DLD1 (cell line): ENCODE data around the gene KCNK10.
"Not testable (repeated sequence)": the region's sequence is repeated elsewhere in the genome, so short reads cannot be mapped to it uniquely, and the experiment has no call there.

Source experiments
- in situ Hi-C: cut with HindIII; loops from 2 replicates; pipeline ENCODE4 v1.10.0; 2017; ENCODE audit warnings: low sequenced_read_pairs

KCNK10 gene

GRCh38 chr14:88271205-88271604, 51.9 kb downstream of the KCNK10 start:
- in situ Hi-C loops, result no loop called here

GRCh38 chr14:88270776-88271175, 52.3 kb downstream of the KCNK10 start:
- in situ Hi-C loops, result no loop called here

GRCh38 chr14:88269806-88270420, 53.2 kb downstream of the KCNK10 start:
- in situ Hi-C loops, result no loop called here

GRCh38 chr14:88266474-88266873, 56.6 kb downstream of the KCNK10 start:
- in situ Hi-C loops, result no loop called here

GRCh38 chr14:88264116-88264515, 59.0 kb downstream of the KCNK10 start:
- in situ Hi-C loops, result no loop called here

GRCh38 chr14:88261302-88261701, 61.8 kb downstream of the KCNK10 start:
- in situ Hi-C loops, result not testable (repeated sequence)

GRCh38 chr14:88258021-88258420, 65.0 kb downstream of the KCNK10 start:
- in situ Hi-C loops, result no loop called here

GRCh38 chr14:88256997-88257950, 65.8 kb downstream of the KCNK10 start:
- in situ Hi-C loops, result no loop called here

- in situ Hi-C loops, result no loop called here
Observed at GRCh38 chr14:88255798-88256197, 67.3 kb downstream of the KCNK10 start.

GRCh38 chr14:88255196-88255595, 67.9 kb downstream of the KCNK10 start:
- in situ Hi-C loops, result no loop called here

GRCh38 chr14:88252498-88252897, 70.6 kb downstream of the KCNK10 start:
- in situ Hi-C loops, result no loop called here

- in situ Hi-C loops, result no loop called here
Observed at GRCh38 chr14:88251650-88252049, 71.4 kb downstream of the KCNK10 start.

- in situ Hi-C loops, result no loop called here
Observed at GRCh38 chr14:88249266-88249665, 73.8 kb downstream of the KCNK10 start.

GRCh38 chr14:88248606-88249005, 74.5 kb downstream of the KCNK10 start:
- in situ Hi-C loops, result no loop called here

GRCh38 chr14:88247228-88247627, 75.8 kb downstream of the KCNK10 start:
- in situ Hi-C loops, result no loop called here

- in situ Hi-C loops, result no loop called here
Observed at GRCh38 chr14:88245321-88245720, 77.7 kb downstream of the KCNK10 start.

- in situ Hi-C loops, result no loop called here
Observed at GRCh38 chr14:88243946-88244345, 79.1 kb downstream of the KCNK10 start.

- in situ Hi-C loops, result no loop called here
Observed at GRCh38 chr14:88242446-88242845, 80.6 kb downstream of the KCNK10 start.

GRCh38 chr14:88241810-88242209, 81.3 kb downstream of the KCNK10 start:
- in situ Hi-C loops, result no loop called here

- in situ Hi-C loops, result no loop called here
Observed at GRCh38 chr14:88234442-88234841, 88.6 kb downstream of the KCNK10 start.

- in situ Hi-C loops, result no loop called here
Observed at GRCh38 chr14:88233915-88234314, 89.2 kb downstream of the KCNK10 start.

GRCh38 chr14:88232771-88233170, 90.3 kb downstream of the KCNK10 start:
- in situ Hi-C loops, result no loop called here
